Left ventricle myocardium inferior (tissue), 1 donor: ENCODE data around the gene MYO18A. TPM values are rescaled to one million over a fixed set of nuclear protein-coding genes. Genes with fewer than 3 reads are reported as not detected.

ENCODE experiments used
- DNase-seq: peaks from one replicate; pipeline ENCODE4 v3.0.0-alpha.2; 2020
- H3K27ac ChIP-seq: fragments of 200-600 bp; replicated peaks from 2 replicates; pipeline ENCODE4 v1.8.0; 2021
- H3K27me3 ChIP-seq: fragments of 200-600 bp; 2 replicates; pipeline ENCODE4 v1.8.0; 2021; ENCODE audit warnings: low read depth
- H3K36me3 ChIP-seq: fragments of 200-600 bp; 2 replicates; pipeline ENCODE4 v1.8.0; 2021
- H3K4me1 ChIP-seq: fragments of 200-600 bp; 2 replicates; pipeline ENCODE4 v1.8.0; 2021
- H3K4me3 ChIP-seq: fragments of 200-600 bp; 2 replicates; pipeline ENCODE4 v1.8.0; 2021; ENCODE audit warnings: mild to moderate bottlenecking, moderate library complexity
- H3K9me3 ChIP-seq: fragments of 200-600 bp; replicated peaks from 2 replicates; pipeline ENCODE4 v1.8.0; 2021
- intact Hi-C: fragments of 100-400 bp; cut with micrococcal nuclease; formaldehyde crosslinking; loops from one replicate; pipeline ENCODE4 v1.11.0; 2022
- total RNA-seq: library from RNA; stranded (reverse); fragmentation: NEBNext Ultra II Directional; extraction: Animal tissue kit (Norgen Biotek cat#: 25700); gene quantifications from one replicate; pipeline ENCODE4 v1.2.1, GENCODE V29; 2021
- TF ChIP-seq, protein P1 (sequence below): fragments of 200-600 bp; IDR thresholded peaks from 2 replicates; pipeline ENCODE4 v1.8.0; 2021; ENCODE audit warnings: antibody characterized with exemption, mild to moderate bottlenecking, borderline replicate concordance
- donor health status: DM: no; HTN: yes; CAD: no; lungs with severe emphysema.

The MYO18A gene
- total RNA-seq, 1 donor from 2014 or later = 397 TPM

DNA sequence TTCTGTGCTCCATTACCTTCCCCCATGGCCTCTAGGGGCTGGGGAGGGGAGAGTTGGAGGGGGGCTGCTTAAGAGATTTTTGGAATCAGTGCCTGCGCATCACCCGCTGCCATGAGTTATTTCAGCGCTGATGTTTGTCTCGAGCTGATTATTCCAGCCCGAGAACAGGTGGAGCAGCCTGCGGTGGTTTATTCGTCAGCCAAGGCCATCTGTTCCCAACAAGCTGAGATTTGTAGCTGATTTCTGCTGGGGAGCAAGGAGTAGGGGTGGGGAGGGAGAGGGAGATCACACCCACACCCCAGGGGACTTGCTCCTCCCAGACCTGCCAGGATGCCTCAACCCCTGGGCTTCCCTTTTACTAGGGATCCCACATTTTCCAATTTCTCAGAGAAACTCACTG is 114.2 kb downstream of the MYO18A start:
- intact Hi-C loops = no loop called here
- H3K36me3 ChIP-seq = no peaks in the 10 kb centered on the region
- TF ChIP-seq, protein P1, sequence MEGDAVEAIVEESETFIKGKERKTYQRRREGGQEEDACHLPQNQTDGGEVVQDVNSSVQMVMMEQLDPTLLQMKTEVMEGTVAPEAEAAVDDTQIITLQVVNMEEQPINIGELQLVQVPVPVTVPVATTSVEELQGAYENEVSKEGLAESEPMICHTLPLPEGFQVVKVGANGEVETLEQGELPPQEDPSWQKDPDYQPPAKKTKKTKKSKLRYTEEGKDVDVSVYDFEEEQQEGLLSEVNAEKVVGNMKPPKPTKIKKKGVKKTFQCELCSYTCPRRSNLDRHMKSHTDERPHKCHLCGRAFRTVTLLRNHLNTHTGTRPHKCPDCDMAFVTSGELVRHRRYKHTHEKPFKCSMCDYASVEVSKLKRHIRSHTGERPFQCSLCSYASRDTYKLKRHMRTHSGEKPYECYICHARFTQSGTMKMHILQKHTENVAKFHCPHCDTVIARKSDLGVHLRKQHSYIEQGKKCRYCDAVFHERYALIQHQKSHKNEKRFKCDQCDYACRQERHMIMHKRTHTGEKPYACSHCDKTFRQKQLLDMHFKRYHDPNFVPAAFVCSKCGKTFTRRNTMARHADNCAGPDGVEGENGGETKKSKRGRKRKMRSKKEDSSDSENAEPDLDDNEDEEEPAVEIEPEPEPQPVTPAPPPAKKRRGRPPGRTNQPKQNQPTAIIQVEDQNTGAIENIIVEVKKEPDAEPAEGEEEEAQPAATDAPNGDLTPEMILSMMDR = no peak
- H3K27me3 ChIP-seq = peaks cover 5% of the 10 kb centered on the region
- H3K4me3 ChIP-seq = no peak overlapping the region
- no peak overlapping the region for H3K27ac ChIP-seq
- H3K4me1 ChIP-seq = peaks cover 21% of the 10 kb centered on the region
- no peak for DNase-seq
- no peaks in the 10 kb centered on the region for H3K9me3 ChIP-seq

DNA sequence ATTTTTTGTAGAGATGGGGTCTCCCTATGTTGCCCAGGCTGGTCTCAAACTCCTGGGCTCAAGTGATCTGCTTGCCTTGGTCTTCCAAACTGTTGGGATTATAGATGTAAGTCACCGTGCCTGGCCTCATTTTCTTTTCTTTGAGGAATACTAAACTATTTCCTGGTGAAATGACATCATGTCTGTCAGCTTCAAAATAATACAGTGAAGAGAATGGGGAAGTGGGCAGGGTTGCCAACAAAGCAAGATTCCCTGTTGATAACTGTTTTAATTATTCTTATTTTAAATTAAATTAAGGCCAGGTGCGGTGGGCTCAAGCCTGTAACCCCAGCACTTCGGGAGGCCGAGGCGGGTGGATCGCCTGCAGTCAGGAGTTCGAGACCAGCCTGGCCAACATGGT is 116.2 kb downstream of the MYO18A start:
- TF ChIP-seq, protein P1 = no peak
- no peak overlapping the region for H3K4me3 ChIP-seq
- H3K9me3 ChIP-seq = no peaks in the 10 kb centered on the region
- no peaks in the 10 kb centered on the region for H3K36me3 ChIP-seq
- no peak overlapping the region for H3K27ac ChIP-seq
- peaks cover 12% of the 10 kb centered on the region for H3K4me1 ChIP-seq
- peaks cover 5% of the 10 kb centered on the region for H3K27me3 ChIP-seq
- no peak for DNase-seq
- intact Hi-C loops = no loop called here

DNA sequence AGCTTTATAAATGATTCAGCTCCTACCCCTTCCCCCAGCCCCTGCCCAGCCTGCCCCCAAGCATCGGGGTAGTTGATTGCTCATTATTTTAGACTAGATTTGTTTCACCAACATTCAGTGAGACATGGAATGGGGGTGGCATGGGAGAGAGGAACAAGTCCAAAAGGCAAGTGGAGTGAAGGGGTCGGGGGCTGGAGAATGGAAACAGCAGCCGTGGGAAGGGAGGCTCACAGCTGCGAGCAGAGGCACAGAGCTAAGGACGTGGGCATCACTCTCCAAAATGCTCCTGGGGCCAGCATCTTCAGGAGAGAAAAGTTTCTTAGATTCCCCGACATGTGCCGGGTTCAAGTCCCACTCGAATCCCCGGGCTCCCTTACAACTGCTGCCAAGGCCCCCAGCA is 118.0 kb downstream of the MYO18A start:
- Histone ChIP-seq H3K27me3 (peaks cover 5% of the 10 kb centered on the region), H3K36me3 (no peaks in the 10 kb centered on the region), H3K27ac (no peak overlapping the region), H3K4me1 (peaks cover 12% of the 10 kb centered on the region), H3K9me3 (no peaks in the 10 kb centered on the region), H3K4me3 (no peak overlapping the region)
- TF ChIP-seq, protein P1 = no peak
- intact Hi-C loops = no loop called here
- no peak for DNase-seq

DNA sequence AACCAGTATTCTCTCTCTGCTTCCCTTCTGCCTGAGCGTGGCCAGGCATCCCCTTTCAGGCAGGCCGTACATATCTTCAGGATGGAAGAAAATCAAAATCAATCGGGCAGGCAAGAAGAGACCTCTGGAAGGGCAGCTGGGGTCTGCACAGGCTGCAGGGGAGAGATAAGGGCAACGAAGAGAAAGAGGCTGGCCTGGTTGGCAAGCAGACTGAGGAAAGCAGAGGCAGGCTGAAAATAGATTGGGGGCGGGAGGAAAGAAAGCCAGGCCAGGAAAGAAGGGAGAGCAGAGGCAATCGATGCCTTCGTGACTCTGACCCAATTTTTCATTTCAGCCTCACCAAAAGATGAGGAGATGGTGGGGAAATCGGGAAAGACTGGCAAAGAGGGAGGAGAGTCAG is 119.2 kb downstream of the MYO18A start:
- H3K27ac ChIP-seq = no peak overlapping the region
- TF ChIP-seq, protein P1 = no peak
- DNase-seq = no peak
- peaks cover 12% of the 10 kb centered on the region for H3K4me1 ChIP-seq
- no peaks in the 10 kb centered on the region for H3K9me3 ChIP-seq
- H3K4me3 ChIP-seq = peak overlapping the region; percentile 32
- intact Hi-C loops = no loop called here
- H3K27me3 ChIP-seq = peaks cover 5% of the 10 kb centered on the region
- H3K36me3 ChIP-seq = no peaks in the 10 kb centered on the region

DNA sequence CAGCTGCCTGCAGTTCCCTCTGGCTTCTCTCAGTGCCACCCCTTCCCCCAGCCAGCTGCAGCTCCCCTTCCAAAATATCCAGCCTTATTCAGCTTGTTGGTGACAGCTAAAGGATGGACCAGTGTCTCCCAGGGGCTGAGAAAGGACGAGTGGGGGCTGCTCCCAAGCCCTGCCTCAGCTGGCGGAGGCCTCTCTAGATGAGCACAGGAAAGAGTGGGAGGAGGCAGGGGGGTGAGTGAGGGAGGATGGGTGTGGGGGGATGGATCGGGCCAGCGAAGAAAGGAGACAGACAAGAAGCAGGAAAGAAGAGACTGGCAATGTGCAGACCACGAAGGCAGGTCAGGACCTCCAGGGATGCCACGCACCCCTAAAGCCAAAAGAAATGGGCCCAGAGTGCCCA is 119.7 kb downstream of the MYO18A start:
- TF ChIP-seq, protein P1 = no peak
- Histone ChIP-seq H3K4me1 (peaks cover 12% of the 10 kb centered on the region), H3K27ac (no peak overlapping the region), H3K27me3 (peaks cover 9% of the 10 kb centered on the region), H3K36me3 (no peaks in the 10 kb centered on the region), H3K9me3 (no peaks in the 10 kb centered on the region), H3K4me3 (no peak overlapping the region)
- DNase-seq = no peak
- intact Hi-C loops = no loop called here

DNA sequence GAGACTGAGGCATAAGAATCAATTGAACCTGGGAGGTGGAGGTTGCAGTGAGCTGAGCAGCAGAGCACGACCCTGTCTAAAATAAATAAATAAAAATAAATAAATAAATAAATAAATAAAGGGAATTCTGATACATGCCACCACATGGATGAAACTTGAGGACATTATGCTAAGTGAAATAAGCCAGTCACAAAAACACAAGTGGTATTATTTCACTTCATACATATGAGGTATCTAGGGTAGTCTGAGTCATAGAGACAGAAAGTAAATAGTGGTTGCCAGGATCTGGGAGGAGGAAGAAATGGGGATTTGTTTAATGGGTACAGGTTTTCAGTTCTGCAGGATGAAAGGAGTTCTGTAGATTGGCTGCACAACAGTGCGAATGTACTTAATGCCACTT is 120.9 kb downstream of the MYO18A start:
- no peak overlapping the region for H3K4me3 ChIP-seq
- TF ChIP-seq, protein P1 = no peak
- intact Hi-C loops = no loop called here
- no peak overlapping the region for H3K27ac ChIP-seq
- H3K36me3 ChIP-seq = no peaks in the 10 kb centered on the region
- peaks cover 11% of the 10 kb centered on the region for H3K27me3 ChIP-seq
- H3K9me3 ChIP-seq = no peaks in the 10 kb centered on the region
- H3K4me1 ChIP-seq = peaks cover 12% of the 10 kb centered on the region
- no peak for DNase-seq
